ENCODE measurements around the gene XYLT1. TPM values are rescaled to one million over a fixed set of nuclear protein-coding genes. Genes with fewer than 3 reads are reported as not detected.

The XYLT1 gene
- total and polyA plus RNA-seq, 9 of the 15 experiments (the other 6 are each of a cell fraction or from before 2014, with no cell fraction given) = 0.03 to 0.09 (median 0.08) TPM; not detected in 6

DNA sequence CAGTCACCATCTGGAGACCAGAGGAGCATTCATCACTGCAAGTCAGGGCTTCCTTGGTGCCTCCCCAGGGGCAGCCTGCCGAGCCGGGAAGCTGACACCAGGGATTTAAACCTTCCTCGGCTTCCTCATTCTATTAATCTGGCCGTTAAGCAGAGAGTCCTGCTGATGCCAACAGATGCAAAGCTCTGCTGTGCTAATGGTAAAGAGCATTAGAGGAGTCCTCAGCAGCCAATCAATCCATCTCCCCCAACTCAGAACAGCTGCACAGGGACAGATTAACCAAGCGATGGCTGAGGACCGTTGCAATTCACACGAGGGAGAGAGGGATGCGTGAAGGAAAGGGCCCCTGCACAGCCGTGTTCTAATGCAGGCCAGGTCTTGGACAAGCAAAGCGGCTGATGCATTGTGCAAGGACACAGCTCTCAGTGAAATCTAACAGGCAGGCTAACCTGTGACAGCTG is 116.6 kb downstream of the XYLT1 start:
- Histone ChIP-seq H3K4me2 (ENCODE audit: insufficient read depth, low read length) (no peak overlapping the region), H4K20me1 (replicated peaks; ENCODE audit: control insufficient read depth, insufficient read depth, low read length) (no peaks in the 10 kb centered on the region; the same call in 1 of the 2 replicates), H2AFZ (ENCODE audit: low read depth, low read length) (no peak overlapping the region), H3K27ac (ENCODE audit: extremely low read depth, low read depth, low read length) (no peak overlapping the region), H3K9ac (ENCODE audit: insufficient read depth in 1 of 2, low read depth in 2 of 2, low read length in 2 of 2) (no peak overlapping the region), H3K9me3 (replicated peaks; ENCODE audit: control insufficient read depth, insufficient read depth, low read depth, low read length) (no peaks in the 10 kb centered on the region), H3K4me3 (no peak overlapping the region), H3K27me3 (ENCODE audit: control insufficient read depth in 2 of 2, insufficient read depth in 2 of 2, low read length in 2 of 2) (peaks cover 3 to 25% of the 10 kb centered on the region in 2 experiments; a peak in 3 of 5 replicates), H3K4me1 (replicated peaks in 1 of 2; ENCODE audit: control insufficient read depth in 2 of 2, insufficient read depth in 2 of 2, low read length in 2 of 2) (no peaks in the 10 kb centered on the region), H3K9me1 (ENCODE audit: control insufficient read depth, insufficient read depth, low read length) (no peaks in the 10 kb centered on the region), H3K79me2 (ENCODE audit: control insufficient read depth, insufficient read depth, low read length) (no peaks in the 10 kb centered on the region), H3K36me3 (ENCODE audit: control insufficient read depth, insufficient read depth, low read length) (no peaks in the 10 kb centered on the region)
- no peak for DNase-seq (ENCODE audit: extremely low read depth in 1 of 4, low spot score in 3 of 4)
- ChIA-PET CTCF (ENCODE audit: low intra/inter-chr PET ratio) (no interaction called here), POLR2A (no interaction called here)
- no peak for ATAC-seq
- no TSS peak for BruUV-seq (replicated peaks)
- TF ChIP-seq PTTG1 (tag; IDR thresholded peaks at IDR 0.05; ENCODE audit: low read depth) = no peak
- no peak for TF ChIP-seq ZNF561 (CRISPR knock-in tag; conservative IDR thresholded peaks at IDR 0.05)
- no peak for TF ChIP-seq GTF2A2 (tag; IDR thresholded peaks at IDR 0.05)
- no peak for TF ChIP-seq ZNF311 (CRISPR knock-in tag; IDR thresholded peaks at IDR 0.05)
- no peak for TF ChIP-seq RFX7 (CRISPR knock-in tag; IDR thresholded peaks at IDR 0.05)
- TF ChIP-seq NFE2 (IDR thresholded peaks at IDR 0.05; ENCODE audit: low read depth) = no peak
- TF ChIP-seq, protein P1, sequence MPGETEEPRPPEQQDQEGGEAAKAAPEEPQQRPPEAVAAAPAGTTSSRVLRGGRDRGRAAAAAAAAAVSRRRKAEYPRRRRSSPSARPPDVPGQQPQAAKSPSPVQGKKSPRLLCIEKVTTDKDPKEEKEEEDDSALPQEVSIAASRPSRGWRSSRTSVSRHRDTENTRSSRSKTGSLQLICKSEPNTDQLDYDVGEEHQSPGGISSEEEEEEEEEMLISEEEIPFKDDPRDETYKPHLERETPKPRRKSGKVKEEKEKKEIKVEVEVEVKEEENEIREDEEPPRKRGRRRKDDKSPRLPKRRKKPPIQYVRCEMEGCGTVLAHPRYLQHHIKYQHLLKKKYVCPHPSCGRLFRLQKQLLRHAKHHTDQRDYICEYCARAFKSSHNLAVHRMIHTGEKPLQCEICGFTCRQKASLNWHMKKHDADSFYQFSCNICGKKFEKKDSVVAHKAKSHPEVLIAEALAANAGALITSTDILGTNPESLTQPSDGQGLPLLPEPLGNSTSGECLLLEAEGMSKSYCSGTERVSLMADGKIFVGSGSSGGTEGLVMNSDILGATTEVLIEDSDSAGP (CRISPR knock-in tag; IDR thresholded peaks at IDR 0.05) = no peak
- TF ChIP-seq BCL6 (CRISPR knock-in tag; IDR thresholded peaks at IDR 0.05) = no peak
- no peak for TF ChIP-seq NONO (IDR thresholded peaks at IDR 0.05; ENCODE audit: low read depth in 2 of 2, low read length in 1 of 2)
- TF ChIP-seq EZH2 (IDR thresholded peaks at IDR 0.05; ENCODE audit: borderline replicate concordance, low read depth, low read length) = no peak
- no peak for TF ChIP-seq CBFA2T2 (conservative IDR thresholded peaks at IDR 0.05)
- TF ChIP-seq MAFF (IDR thresholded peaks at IDR 0.05; ENCODE audit: low read length) = no peak
- no peak for TF ChIP-seq CHCHD3 (CRISPR knock-in tag; IDR thresholded peaks at IDR 0.05)
- TF ChIP-seq PHTF2 (CRISPR knock-in tag; IDR thresholded peaks at IDR 0.05) = no peak
- TF ChIP-seq UBTF (IDR thresholded peaks at IDR 0.05; ENCODE audit: borderline replicate concordance in 1 of 2, low read depth in 2 of 2, low read length in 2 of 2) = no peak
- TF ChIP-seq CREB3 (tag; conservative IDR thresholded peaks at IDR 0.05; ENCODE audit: low read depth) = no peak
- TF ChIP-seq, protein P2, sequence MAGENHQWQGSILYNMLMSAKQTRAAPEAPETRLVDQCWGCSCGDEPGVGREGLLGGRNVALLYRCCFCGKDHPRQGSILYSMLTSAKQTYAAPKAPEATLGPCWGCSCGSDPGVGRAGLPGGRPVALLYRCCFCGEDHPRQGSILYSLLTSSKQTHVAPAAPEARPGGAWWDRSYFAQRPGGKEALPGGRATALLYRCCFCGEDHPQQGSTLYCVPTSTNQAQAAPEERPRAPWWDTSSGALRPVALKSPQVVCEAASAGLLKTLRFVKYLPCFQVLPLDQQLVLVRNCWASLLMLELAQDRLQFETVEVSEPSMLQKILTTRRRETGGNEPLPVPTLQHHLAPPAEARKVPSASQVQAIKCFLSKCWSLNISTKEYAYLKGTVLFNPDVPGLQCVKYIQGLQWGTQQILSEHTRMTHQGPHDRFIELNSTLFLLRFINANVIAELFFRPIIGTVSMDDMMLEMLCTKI (IDR thresholded peaks at IDR 0.05; ENCODE audit: partially characterized antibody) = no peak
- no peak for TF ChIP-seq ZNF212 (CRISPR knock-in tag; IDR thresholded peaks at IDR 0.05)
- intact Hi-C loops (cut with micrococcal nuclease) = no loop called here
- under 1% methylated on average over 10 of the region's 10 CpGs for WGBS (ENCODE audit: insufficient coverage, low coverage, missing lambda C conversion rate)
- in situ Hi-C loops (cut with MboI) = no loop called here
- no peak for FAIRE-seq

All from K562 (cell line).